Cerebellar cortex (tissue), 1 donor: Measurements from ENCODE around the gene NEDD1.

Experiments
- DNase-seq: peaks from one replicate; pipeline ENCODE4 v3.0.0-alpha.2; 2015; ENCODE audit warnings: low spot score

NEDD1 gene

DNA sequence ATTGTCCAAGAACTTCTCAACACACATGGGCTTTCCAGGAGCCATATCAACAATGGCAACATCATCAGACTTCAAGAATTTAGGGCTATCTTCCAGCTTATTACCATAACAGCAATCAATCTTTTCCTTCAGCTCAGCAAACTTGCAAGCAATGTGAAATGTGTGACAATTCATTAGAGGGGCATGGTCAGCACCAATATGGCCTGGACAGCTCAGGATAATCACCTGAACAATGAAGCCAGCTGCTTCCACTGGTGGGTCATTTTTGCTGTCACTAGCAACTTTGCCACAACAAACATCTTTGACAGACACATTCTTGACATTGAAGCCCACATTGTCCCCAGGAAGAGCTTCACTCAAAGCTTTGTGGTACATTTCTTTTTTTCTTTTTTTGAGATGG lies 5.9 kb upstream of the NEDD1 start:
- no peak for DNase-seq

- no peak for DNase-seq
Measured at GRCh38 chr12:96902076-96902475, 5.0 kb upstream of the NEDD1 start.

GRCh38 chr12:96906498-96906848 lies 584 bp upstream of the NEDD1 start:
- no peak for DNase-seq

GRCh38 chr12:96907671-96908422 lies 790 bp downstream of the NEDD1 start:
- DNase-seq = peak; percentile 30

- no peak for DNase-seq
Measured at GRCh38 chr12:96908423-96908675, 1.3 kb downstream of the NEDD1 start.

GRCh38 chr12:96912261-96912660 lies 5.2 kb downstream of the NEDD1 start:
- DNase-seq = no peak

DNA sequence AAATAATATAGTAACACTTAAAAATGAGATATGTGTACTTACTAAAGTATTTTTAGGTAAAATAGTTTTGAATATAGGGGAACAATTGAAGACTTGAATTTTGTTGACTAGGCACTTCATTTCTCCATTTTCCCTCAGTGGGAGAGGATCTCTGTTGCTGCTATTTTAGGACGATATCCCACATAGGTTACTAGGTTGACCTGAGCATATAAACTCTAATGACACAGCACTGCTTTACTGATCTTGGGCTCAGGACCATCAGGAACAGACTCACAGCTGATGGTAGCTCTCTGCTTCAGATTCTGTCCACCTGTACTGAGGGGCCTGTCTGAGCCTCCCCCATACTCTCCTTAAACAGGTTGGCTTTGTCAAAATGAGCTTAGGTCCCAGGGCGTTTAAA lies 5.9 kb downstream of the NEDD1 start:
- no peak for DNase-seq

DNA sequence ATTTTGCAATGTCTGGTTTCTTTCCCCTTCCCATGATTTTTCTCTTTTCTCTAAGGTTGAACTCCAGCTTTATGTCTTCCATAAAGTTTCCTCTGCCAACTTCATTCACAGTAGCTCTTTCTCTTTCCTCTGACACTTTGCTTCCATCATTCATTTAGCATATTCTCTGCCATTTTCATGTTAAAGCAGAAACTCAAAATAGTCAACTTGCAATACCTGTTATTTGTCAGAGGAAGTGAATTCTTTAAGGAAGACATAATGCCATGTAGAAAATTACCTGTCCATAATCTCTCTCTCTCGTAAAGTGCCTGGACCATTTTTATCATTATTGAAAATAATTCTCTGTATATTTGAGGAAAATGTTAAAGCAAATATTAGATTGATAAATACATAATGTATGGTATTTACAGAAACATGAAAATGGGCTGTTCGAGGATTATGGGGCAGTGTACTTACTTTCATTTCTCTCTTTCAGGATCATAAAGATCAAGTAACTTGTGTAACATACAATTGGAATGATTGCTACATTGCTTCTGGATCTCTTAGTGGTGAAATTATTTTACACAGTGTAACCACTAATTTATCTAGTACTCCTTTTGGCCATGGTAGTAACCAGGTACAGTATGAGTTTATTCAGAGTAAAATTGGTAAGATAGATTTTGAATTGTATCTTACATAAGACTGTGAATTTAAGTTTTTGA lies 12.6 kb downstream of the NEDD1 start:
- no peak for DNase-seq

DNA sequence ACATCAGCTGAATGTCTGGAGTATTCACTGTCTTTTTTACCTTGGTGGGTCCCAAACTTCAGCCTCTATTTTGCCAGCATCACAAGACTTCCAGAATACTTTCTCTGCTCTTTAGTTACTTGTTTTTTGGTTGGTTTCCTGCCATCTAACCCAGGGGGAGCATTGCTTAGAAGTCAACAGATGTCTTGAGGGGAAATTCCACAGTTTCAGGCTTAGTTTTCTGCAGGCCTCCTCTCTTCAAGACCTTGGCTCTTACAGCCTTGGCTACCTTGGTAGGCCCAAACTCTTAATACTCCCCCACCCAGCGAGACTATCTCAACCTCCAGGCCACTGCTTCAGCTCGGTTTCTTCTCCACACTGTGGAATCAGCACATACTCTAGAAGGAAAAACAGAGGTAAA lies 41.7 kb downstream of the NEDD1 start:
- no peak for DNase-seq

DNA sequence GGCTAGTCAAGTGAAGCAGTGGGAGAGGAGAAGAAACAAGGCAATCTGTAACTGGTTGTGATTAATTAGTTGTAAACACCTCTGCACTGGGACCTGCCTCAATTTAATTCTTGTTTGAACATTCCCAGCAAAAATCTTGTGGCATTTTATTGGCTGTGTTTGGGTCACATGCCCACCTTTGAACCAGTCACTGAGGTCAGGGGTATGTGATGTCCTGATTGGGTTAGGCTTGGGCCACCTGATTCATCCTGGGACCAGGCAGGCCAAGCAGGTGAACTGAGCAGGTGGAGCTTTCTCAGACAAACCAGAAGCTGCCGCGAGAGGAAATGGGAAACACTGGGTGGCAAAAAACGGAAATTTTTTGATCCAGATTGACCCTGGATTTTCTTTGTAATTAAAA lies 72.5 kb downstream of the NEDD1 start:
- DNase-seq = no peak

GRCh38 chr12:96980991-96981414 lies 73.9 kb downstream of the NEDD1 start:
- DNase-seq = no peak

DNA sequence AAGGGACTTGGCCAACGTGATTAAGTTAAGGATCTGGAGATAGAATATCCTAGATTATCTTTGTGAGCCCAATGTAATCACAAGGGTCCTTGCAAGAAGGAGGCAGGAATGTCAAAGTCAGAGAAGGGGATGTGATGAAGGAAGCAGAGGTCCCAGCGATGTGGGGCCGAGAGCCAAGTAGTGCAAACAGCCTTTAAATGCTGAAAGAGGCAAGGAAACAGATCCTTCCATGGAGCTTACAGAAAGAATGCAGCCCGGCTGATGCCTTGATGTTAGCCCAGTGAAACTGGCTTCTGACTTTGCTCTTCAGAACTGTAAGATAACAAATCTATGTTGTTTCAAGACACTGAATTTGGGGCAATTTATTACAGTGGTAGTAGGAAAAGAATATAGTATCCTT lies 74.9 kb downstream of the NEDD1 start:
- no peak for DNase-seq

DNA sequence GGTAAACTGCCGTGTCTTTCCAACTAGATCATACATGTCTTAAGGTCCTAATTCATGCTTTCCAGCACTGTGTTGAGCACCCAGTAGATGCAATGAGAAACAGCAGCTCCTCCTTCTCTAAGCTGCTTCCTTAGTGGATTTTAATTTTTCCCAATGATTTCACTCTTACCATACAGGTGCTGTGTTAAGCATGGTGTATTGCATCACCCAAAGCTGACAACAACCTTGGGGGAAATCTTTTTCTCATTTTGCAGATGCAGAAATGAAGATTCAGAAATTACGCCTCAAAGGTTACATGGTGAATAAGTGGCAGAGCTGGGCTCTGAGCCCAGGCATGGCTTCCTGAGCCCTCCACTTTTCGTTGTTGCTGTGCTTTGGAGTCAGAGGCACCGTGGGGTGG lies 75.6 kb downstream of the NEDD1 start:
- no peak for DNase-seq

DNA sequence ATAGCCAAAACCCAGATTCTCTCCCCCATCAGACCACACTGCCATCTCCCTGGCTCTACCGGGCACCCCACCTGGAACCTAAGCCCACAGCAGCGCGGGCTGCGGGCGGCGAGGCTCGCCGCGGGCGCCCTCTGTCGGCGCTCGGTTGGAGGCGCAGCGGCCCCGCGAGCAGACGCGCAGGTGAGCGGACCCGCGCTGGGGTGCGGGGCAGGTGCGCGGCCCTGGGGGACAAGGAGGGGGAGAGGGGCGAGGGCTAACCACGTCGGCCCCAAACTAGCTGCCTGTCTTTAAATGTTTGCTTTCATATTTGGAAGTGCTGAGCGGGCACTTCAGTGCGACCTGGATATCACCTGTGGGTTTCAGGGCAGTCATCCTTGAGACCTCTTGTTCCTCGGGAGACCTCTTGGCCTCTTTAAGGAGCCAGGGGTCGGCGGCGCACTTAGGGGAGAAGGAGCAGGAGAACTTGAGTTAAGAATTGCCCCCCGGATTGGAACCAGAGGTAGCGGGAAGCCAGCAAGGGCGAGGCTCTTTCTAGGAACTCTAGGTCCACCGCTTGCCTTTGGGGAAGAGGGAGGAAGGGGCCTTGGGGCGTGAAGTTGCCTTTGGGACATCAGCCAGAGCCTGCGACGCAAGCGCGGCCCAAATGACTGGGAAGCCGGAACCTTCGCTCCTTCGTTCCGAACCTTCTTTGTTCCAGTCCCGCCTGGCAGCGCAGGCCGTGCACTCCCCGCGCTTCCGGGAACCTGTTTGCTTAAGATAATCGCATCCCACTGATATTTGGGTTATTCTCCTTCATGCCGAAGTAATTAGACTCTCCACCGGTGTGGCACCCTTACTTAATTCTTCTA lies 78.7 kb downstream of the NEDD1 start:
- no peak for DNase-seq

GRCh38 chr12:96986883-96987523 lies 79.9 kb downstream of the NEDD1 start:
- peak; percentile 30 for DNase-seq

GRCh38 chr12:96988919-96989318 lies 81.9 kb downstream of the NEDD1 start:
- no peak for DNase-seq

DNA sequence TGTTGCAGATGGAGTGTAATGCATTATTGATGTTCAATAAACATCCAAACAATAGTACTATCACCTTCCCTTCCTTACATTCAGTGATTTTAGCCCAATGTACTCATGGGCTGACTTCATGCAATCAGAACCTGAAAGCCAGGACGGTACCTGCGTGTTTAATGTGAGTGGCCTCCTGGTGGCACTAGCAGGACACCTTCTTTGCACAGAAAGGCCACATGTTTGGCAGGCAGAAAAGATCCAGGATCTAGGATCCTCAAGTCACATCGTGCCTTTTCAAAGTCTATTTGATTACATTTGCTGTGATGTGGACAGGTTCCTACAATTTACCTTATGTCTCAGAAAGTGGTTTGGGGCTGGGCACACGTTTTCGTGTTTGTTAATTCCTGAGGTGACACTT lies 82.9 kb downstream of the NEDD1 start:
- peak; percentile 17 for DNase-seq

DNA sequence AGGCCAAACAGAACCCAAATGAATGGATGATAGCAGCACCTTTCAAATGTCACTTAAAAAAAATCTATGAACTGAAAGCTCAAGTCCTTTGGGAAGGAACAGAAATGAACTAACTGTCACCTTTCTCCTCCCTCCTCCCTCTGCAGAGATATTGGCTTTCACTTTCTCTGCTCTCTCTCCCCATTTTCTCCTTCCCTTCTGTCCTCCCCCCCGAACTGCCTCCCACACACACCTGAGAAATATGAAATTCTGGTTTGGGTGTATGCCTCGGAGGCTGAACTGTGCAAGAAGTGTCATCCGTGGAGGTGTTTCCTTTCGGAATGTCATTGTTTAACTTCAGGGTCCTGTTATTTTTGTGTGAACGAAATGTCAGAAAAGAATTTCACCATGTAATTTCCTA lies 87.8 kb downstream of the NEDD1 start:
- DNase-seq = no peak

- DNase-seq = no peak
Measured at GRCh38 chr12:96995861-96996260, 88.8 kb downstream of the NEDD1 start.

DNA sequence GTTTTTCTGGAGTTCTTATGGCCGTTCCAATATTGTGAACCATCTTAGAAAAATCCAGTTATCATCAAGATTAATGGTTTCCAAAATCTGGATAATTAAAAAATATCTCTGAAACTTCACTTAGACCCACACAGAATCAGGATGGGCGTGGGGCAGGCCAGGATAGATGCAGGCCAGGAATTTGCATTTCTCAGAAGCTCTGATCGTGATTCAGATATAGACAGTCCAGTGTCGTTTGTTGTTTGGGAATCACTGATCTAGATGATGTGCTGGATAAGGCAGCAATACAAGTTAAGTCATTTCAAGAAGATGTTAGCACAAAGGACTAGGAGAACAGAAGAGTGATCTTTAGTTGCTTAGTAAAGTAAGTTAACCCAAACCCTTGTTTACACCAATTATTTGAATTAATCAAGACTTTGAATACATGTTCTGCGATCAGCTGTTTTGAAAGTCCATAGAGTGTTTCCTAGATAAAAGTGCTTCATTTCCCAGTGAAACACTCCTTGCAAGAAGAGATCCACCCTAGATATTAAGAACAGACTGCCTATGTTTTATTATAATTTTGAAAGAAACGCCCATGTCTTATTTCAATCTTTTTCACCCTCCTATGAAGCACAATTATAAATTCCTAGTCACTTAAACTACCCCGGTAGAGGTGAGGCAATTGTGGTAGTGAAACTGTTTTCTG lies 90.9 kb downstream of the NEDD1 start:
- no peak for DNase-seq

GRCh38 chr12:97003276-97003675 lies 96.2 kb downstream of the NEDD1 start:
- DNase-seq = no peak
